HepG2 (cell line): ENCODE results near the gene SPAAR. TPM values are rescaled to one million over a fixed set of nuclear protein-coding genes. Genes with fewer than 3 reads are reported as not detected.

Experiments
- CENPX ChIP-seq: sonication (generic); formaldehyde crosslinking; IDR thresholded peaks from 2 replicates; pipeline ENCODE4 v1.9.0; 2021; ENCODE audit warnings: mild to moderate bottlenecking, missing genetic modification reagents, moderate library complexity
- GATAD1 ChIP-seq: IDR thresholded peaks from 2 replicates; pipeline ENCODE4 v1.6.1; 2016; ENCODE audit warnings: missing genetic modification reagents, missing compliant biosample characterization
- JUN ChIP-seq: sonication (generic); formaldehyde crosslinking; IDR thresholded peaks from 2 replicates; pipeline ENCODE4 v1.4.0; 2020; ENCODE audit warnings: mild to moderate bottlenecking, missing genetic modification reagents
- JUND ChIP-seq: sonication (generic); formaldehyde crosslinking; IDR thresholded peaks from 2 replicates; pipeline ENCODE4 v1.8.0; 2022; ENCODE audit warnings: mild to moderate bottlenecking, missing genetic modification reagents
- KDM2A ChIP-seq: sonication (generic); formaldehyde crosslinking; IDR thresholded peaks from 2 replicates; pipeline ENCODE4 v1.4.0; 2020; ENCODE audit warnings: low read depth, missing genetic modification reagents, borderline replicate concordance
- MATR3 ChIP-seq: sonication (generic); formaldehyde crosslinking; IDR thresholded peaks from 2 replicates; pipeline ENCODE4 v1.4.0; 2020; ENCODE audit warnings: missing genetic modification reagents
- MAZ ChIP-seq, 2 experiments: sonication (generic) in 1 of 2; formaldehyde crosslinking in 1 of 2; IDR thresholded peaks; 2 replicates each; pipeline versions ENCODE4 v1.5.0 to v1.6.1; 2012 to 2020; ENCODE audit warnings: low read depth in 2 of 2, mild to moderate bottlenecking in 2 of 2, borderline replicate concordance in 1 of 2, improper control_type of control experiment in 1 of 2, low read length in 1 of 2, missing genetic modification reagents in 1 of 2, moderate library complexity in 1 of 2
- POLR2AphosphoS2 ChIP-seq: IDR thresholded peaks from 2 replicates; pipeline ENCODE4 v1.6.1; 2011; ENCODE audit warnings: low read depth, low read length, improper control_type of control experiment
- RBM22 ChIP-seq: fragments of 200-400 bp; formaldehyde crosslinking; optimal IDR thresholded peaks from 2 replicates; pipeline ENCODE3; 2017; ENCODE audit warnings: mild to moderate bottlenecking, low read length, moderate library complexity
- SIN3B ChIP-seq: fragments of 150-350 bp; IDR thresholded peaks from 2 replicates; pipeline ENCODE4 v1.6.1; 2014; ENCODE audit warnings: low read length
- SKI ChIP-seq: fragments of 450-650 bp; IDR thresholded peaks from one replicate; pipeline ENCODE4 v1.6.1; 2018; ENCODE audit warnings: mild to moderate bottlenecking; ENCODE audit not compliant: partially characterized antibody
- TOPORS ChIP-seq: sonication (generic); formaldehyde crosslinking; IDR thresholded peaks from 2 replicates; pipeline ENCODE4 v1.8.0; 2023; ENCODE audit warnings: mild to moderate bottlenecking, missing genetic modification reagents
- XBP1 ChIP-seq: sonication (generic); formaldehyde crosslinking; IDR thresholded peaks from 2 replicates; pipeline ENCODE4 v1.5.0; 2020; ENCODE audit warnings: missing genetic modification reagents
- ZNF510 ChIP-seq: sonication (generic); formaldehyde crosslinking; IDR thresholded peaks from 2 replicates; pipeline ENCODE4 v1.4.0; 2020; ENCODE audit warnings: low read depth, mild to moderate bottlenecking, missing genetic modification reagents
- ZNF569 ChIP-seq: sonication (generic); formaldehyde crosslinking; IDR thresholded peaks from 2 replicates; pipeline ENCODE4 v1.5.0; 2020; ENCODE audit warnings: mild to moderate bottlenecking, missing genetic modification reagents, moderate library complexity, borderline replicate concordance
- ZNF607 ChIP-seq: sonication (generic); formaldehyde crosslinking; IDR thresholded peaks from 2 replicates; pipeline ENCODE4 v1.5.1; 2020; ENCODE audit warnings: missing genetic modification reagents, mild to moderate bottlenecking, borderline replicate concordance
- ZSCAN9 ChIP-seq: IDR thresholded peaks from 2 replicates; pipeline ENCODE4 v1.6.1; 2016; ENCODE audit warnings: borderline replicate concordance
- polyA plus RNA-seq, 8 experiments: library from polyadenylated mRNA; depleted of rRNA in 3 of 8; stranded (reverse) in 7 of 8; unstranded in 1 of 8; fragments of >200 nt; fragmentation: Illumina TruSeq in 4 of 8; extraction: Trizol in 4 of 8; gene quantifications; 2 replicates each; pipeline versions ENCODE4 v1.2.1 to v1.2.3, GENCODE V29; 2011 to 2016; ENCODE audit warnings: low read depth in 4 of 8, missing spikeins in 1 of 8, mixed read lengths in 1 of 8; ENCODE audit not compliant: insufficient read depth in 1 of 8
- total RNA-seq, 5 experiments: library from RNA; depleted of rRNA; stranded (reverse); fragments of >200 nt; fragmentation: Illumina TruSeq; extraction: Trizol; gene quantifications; 2 replicates each; pipeline ENCODE4 v1.2.3, GENCODE V29; 2016; ENCODE audit warnings: low read depth in 1 of 5
- TF ChIP-seq, protein P1 (sequence below): sonication (generic); formaldehyde crosslinking; conservative IDR thresholded peaks from 2 replicates; pipeline ENCODE4 v1.4.0; 2020; ENCODE audit warnings: mild to moderate bottlenecking, missing genetic modification reagents, moderate library complexity
- TF ChIP-seq, protein P2 (sequence below): sonication (generic); formaldehyde crosslinking; IDR thresholded peaks from 2 replicates; pipeline ENCODE4 v1.5.1; 2020; ENCODE audit warnings: missing genetic modification reagents, mild to moderate bottlenecking, borderline replicate concordance
- TF ChIP-seq, protein P3 (sequence below): sonication (generic); formaldehyde crosslinking; IDR thresholded peaks from 2 replicates; pipeline ENCODE4 v1.4.0; 2020; ENCODE audit warnings: low read depth, mild to moderate bottlenecking, missing genetic modification reagents
- TF ChIP-seq, protein P4 (sequence below): sonication (generic); formaldehyde crosslinking; IDR thresholded peaks from 2 replicates; pipeline ENCODE4 v1.4.0; 2020; ENCODE audit warnings: missing genetic modification reagents, mild to moderate bottlenecking, borderline replicate concordance
- TF ChIP-seq, protein P5 (sequence below): sonication (generic); formaldehyde crosslinking; IDR thresholded peaks from 2 replicates; pipeline ENCODE4 v1.4.0; 2020; ENCODE audit warnings: missing genetic modification reagents; ENCODE audit errors: not compliant biosample characterization

Gene SPAAR
- total and polyA plus RNA-seq, 2 of the 13 experiments (the other 11 are each of a cell fraction or from before 2014, with no cell fraction given): 0.07 TPM; not detected in 1

DNA sequence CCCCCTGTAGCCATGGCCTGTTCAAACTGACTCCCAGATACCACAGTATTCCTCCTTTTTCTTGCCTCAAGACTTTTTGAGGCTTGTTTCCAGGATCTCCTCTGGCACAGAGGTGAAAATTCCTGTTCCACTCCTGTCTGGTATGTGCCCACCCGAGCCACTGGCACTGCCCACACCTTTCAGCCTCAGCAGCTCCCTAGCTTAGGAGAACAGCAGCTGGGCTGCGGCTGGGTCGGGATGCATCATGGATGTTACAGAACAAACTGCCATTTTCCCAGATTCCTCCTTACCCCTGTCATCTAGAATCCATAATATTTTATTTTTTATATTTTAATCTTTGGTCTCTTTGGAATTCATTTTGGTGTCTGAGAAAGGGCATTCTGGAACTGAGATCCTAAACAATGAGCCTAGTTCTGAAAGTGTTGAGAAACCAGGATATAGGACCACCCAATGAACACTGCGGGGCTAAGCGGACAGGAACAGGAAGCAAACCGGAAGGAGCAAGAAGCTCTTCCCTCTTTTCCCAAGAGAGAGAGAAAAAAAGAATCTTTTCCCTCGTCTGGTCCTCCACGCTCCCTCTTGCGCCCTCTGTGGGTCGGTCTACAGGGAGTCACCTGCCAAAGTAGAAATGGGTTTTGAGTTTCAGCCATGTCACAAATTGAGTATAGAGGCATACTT lies 36.2 kb downstream of the SPAAR start (continued):
- TF ChIP-seq, protein P1, sequence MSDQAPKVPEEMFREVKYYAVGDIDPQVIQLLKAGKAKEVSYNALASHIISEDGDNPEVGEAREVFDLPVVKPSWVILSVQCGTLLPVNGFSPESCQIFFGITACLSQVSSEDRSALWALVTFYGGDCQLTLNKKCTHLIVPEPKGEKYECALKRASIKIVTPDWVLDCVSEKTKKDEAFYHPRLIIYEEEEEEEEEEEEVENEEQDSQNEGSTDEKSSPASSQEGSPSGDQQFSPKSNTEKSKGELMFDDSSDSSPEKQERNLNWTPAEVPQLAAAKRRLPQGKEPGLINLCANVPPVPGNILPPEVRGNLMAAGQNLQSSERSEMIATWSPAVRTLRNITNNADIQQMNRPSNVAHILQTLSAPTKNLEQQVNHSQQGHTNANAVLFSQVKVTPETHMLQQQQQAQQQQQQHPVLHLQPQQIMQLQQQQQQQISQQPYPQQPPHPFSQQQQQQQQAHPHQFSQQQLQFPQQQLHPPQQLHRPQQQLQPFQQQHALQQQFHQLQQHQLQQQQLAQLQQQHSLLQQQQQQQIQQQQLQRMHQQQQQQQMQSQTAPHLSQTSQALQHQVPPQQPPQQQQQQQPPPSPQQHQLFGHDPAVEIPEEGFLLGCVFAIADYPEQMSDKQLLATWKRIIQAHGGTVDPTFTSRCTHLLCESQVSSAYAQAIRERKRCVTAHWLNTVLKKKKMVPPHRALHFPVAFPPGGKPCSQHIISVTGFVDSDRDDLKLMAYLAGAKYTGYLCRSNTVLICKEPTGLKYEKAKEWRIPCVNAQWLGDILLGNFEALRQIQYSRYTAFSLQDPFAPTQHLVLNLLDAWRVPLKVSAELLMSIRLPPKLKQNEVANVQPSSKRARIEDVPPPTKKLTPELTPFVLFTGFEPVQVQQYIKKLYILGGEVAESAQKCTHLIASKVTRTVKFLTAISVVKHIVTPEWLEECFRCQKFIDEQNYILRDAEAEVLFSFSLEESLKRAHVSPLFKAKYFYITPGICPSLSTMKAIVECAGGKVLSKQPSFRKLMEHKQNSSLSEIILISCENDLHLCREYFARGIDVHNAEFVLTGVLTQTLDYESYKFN: no peak
- TF ChIP-seq MATR3 (no peak), KDM2A (peak; percentile 33; the same call in 1 of the 2 replicates), MAZ (IDR thresholded peaks at IDR 0.05; ENCODE audit: borderline replicate concordance, low read depth, low read length) (no peak), MAZ (CRISPR knock-in tag; IDR thresholded peaks at IDR 0.05; ENCODE audit: low read depth) (no peak), CENPX (no peak), ZNF569 (CRISPR knock-in tag) (no peak), POLR2AphosphoS2 (no peak), SKI (no peak), ZNF607 (no peak), SIN3B (no peak), JUND (CRISPR knock-in tag) (no peak), GATAD1 (CRISPR knock-in tag) (peak; percentile 73), JUN (CRISPR knock-in tag) (no peak), XBP1 (CRISPR knock-in tag) (no peak), ZNF510 (CRISPR knock-in tag) (no peak), TOPORS (CRISPR knock-in tag) (no peak), RBM22 (no peak), ZSCAN9 (CRISPR knock-in tag) (no peak)
- TF ChIP-seq, protein P2, sequence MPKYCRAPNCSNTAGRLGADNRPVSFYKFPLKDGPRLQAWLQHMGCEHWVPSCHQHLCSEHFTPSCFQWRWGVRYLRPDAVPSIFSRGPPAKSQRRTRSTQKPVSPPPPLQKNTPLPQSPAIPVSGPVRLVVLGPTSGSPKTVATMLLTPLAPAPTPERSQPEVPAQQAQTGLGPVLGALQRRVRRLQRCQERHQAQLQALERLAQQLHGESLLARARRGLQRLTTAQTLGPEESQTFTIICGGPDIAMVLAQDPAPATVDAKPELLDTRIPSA (CRISPR knock-in tag): no peak
- TF ChIP-seq, protein P3, sequence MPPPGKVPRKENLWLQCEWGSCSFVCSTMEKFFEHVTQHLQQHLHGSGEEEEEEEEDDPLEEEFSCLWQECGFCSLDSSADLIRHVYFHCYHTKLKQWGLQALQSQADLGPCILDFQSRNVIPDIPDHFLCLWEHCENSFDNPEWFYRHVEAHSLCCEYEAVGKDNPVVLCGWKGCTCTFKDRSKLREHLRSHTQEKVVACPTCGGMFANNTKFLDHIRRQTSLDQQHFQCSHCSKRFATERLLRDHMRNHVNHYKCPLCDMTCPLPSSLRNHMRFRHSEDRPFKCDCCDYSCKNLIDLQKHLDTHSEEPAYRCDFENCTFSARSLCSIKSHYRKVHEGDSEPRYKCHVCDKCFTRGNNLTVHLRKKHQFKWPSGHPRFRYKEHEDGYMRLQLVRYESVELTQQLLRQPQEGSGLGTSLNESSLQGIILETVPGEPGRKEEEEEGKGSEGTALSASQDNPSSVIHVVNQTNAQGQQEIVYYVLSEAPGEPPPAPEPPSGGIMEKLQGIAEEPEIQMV: no peak
- TF ChIP-seq, protein P4, sequence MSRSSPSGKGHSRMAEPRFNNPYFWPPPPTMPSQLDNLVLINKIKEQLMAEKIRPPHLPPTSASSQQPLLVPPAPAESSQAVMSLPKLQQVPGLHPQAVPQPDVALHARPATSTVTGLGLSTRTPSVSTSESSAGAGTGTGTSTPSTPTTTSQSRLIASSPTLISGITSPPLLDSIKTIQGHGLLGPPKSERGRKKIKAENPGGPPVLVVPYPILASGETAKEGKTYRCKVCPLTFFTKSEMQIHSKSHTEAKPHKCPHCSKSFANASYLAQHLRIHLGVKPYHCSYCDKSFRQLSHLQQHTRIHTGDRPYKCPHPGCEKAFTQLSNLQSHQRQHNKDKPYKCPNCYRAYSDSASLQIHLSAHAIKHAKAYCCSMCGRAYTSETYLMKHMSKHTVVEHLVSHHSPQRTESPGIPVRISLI: peak; percentile 85
- TF ChIP-seq, protein P5, sequence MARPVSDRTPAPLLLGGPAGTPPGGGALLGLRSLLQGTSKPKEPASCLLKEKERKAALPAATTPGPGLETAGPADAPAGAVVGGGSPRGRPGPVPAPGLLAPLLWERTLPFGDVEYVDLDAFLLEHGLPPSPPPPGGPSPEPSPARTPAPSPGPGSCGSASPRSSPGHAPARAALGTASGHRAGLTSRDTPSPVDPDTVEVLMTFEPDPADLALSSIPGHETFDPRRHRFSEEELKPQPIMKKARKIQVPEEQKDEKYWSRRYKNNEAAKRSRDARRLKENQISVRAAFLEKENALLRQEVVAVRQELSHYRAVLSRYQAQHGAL (CRISPR knock-in tag): no peak
